Measurements from ENCODE around the gene AK8. TPM values are rescaled to one million over a fixed set of nuclear protein-coding genes. Genes with fewer than 3 reads are reported as not detected.

Gene AK8
- total RNA-seq, 2 donors from 2014 or later, result 0.26 TPM; not detected in 1

GRCh38 chr9:132795511-132796303 is 82.4 kb downstream of the AK8 start:
- ATAC-seq, result no peak

DNA sequence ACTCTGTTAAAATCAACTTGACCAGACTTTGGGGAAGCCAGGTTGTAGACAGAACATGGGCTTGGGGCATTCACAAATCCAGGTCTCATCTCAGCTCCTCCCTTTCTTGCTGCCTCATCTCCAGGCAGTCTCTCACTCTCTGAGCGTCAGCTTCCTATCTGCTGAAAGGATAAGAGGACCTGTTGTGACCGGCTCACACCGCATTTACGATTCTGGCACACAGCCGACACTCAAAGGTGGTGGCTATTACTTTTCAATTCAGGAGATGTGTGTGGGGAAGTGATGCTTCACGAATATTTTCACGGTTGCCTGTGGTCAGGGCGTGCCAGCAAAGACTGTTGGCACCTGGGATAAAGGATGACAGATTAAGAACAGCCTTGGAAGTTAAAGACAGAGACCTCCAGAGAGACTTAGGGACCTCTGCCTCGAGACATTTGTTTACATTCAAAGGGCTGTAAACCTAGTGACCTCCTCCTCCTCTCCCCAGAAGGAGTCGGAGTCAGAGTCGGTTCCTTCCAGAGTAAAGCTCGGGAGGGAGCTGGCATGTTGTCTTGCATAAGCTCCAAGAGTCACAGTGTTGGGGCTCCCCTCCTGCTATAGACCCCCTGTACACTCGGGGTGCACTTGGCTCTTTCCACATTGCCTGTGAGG is 83.2 kb downstream of the AK8 start:
- 26 to 36% methylated on average over 13 of the region's 13 CpGs for WGBS, 2 donors
- intact Hi-C loops (cut with DNase I), result loop anchor here (10.0 kb wide), 1 partner anchor 380 kb away; the partner anchor contains the start of gene CFAP77

More at GRCh38 chr9:132795511-132796303, 82.4 kb downstream of the AK8 start:
- no peaks in the 10 kb centered on the region for H3K36me3 ChIP-seq (replicated peaks in 1 of 2; ENCODE audit: insufficient read depth in 1 of 2, low read depth in 2 of 2)
- intact Hi-C loops (cut with DNase I), result loop anchor here (10.0 kb wide), 1 partner anchor 381 kb away; the partner anchor contains the start of gene CFAP77
- no peak overlapping the region for H3K4me3 ChIP-seq
- DNase-seq, result no peak
- no peaks in the 10 kb centered on the region for H3K27me3 ChIP-seq
- H3K4me1 ChIP-seq, result peaks cover 5% of the 10 kb centered on the region
- 76 to 78% methylated on average over 16 of the region's 16 CpGs for WGBS, 2 donors
- H3K27ac ChIP-seq, result no peak overlapping the region
- TF ChIP-seq POLR2A (IDR thresholded peaks at IDR 0.05), result no peak
- H3K9me3 ChIP-seq, result no peaks in the 10 kb centered on the region

GRCh38 chr9:132793606-132794580 is 84.2 kb downstream of the AK8 start:
- H3K27ac ChIP-seq, result no peak overlapping the region
- 67 to 71% methylated on average over 16 of the region's 16 CpGs for WGBS, 2 donors
- intact Hi-C loops (cut with DNase I), result loop anchor here (10.0 kb wide), 1 partner anchor 379 kb away; the partner anchor contains the start of gene CFAP77
- TF ChIP-seq, protein P1, sequence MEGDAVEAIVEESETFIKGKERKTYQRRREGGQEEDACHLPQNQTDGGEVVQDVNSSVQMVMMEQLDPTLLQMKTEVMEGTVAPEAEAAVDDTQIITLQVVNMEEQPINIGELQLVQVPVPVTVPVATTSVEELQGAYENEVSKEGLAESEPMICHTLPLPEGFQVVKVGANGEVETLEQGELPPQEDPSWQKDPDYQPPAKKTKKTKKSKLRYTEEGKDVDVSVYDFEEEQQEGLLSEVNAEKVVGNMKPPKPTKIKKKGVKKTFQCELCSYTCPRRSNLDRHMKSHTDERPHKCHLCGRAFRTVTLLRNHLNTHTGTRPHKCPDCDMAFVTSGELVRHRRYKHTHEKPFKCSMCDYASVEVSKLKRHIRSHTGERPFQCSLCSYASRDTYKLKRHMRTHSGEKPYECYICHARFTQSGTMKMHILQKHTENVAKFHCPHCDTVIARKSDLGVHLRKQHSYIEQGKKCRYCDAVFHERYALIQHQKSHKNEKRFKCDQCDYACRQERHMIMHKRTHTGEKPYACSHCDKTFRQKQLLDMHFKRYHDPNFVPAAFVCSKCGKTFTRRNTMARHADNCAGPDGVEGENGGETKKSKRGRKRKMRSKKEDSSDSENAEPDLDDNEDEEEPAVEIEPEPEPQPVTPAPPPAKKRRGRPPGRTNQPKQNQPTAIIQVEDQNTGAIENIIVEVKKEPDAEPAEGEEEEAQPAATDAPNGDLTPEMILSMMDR (IDR thresholded peaks at IDR 0.05), result no peak
- no peak for TF ChIP-seq POLR2A (IDR thresholded peaks at IDR 0.05)
- H3K4me1 ChIP-seq, result no peaks in the 10 kb centered on the region
- H3K36me3 ChIP-seq (replicated peaks in 1 of 2; ENCODE audit: insufficient read depth in 1 of 2, low read depth in 2 of 2), result no peaks in the 10 kb centered on the region
- H3K4me3 ChIP-seq, result no peak overlapping the region
- ATAC-seq (no peak), DNase-seq (no peak)
- no peaks in the 10 kb centered on the region for H3K27me3 ChIP-seq
- no peaks in the 10 kb centered on the region for H3K9me3 ChIP-seq

More for the DNA sequence above, 83.2 kb downstream of the AK8 start:
- Histone ChIP-seq H3K9me3 (no peaks in the 10 kb centered on the region), H3K36me3 (replicated peaks in 1 of 2; ENCODE audit: insufficient read depth in 1 of 2, low read depth in 2 of 2) (no peaks in the 10 kb centered on the region), H3K27ac (no peak overlapping the region), H3K4me1 (peaks cover under 1% of the 10 kb centered on the region), H3K27me3 (no peaks in the 10 kb centered on the region), H3K4me3 (no peak overlapping the region)
- DNase-seq, result no peak
- no peak for ATAC-seq
- TF ChIP-seq, protein P1 (IDR thresholded peaks at IDR 0.05), result no peak
- TF ChIP-seq POLR2A (IDR thresholded peaks at IDR 0.05), result no peak

DNA sequence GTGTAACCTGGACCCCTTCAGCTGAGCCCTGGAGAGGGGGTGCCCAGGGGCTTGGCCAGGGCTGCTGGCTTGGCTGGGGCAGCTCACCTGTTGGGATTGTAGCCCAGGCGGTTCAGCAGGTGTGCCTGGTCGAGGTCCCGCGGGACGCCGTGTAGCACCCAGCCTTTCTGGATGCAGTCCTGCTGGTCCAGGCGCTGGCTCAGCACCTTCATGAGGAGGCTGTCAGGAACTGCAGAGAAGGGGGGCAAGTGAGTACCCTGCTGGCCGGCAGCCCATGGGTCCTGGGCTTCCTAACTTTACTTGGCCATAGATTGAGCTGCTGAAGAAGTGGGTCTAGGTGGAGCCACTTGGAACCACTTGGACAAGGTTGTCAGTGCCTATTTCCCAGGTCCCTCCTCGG is 85.5 kb downstream of the AK8 start:
- 88 to 100% methylated on average over 1 to 9 of the region's 9 CpGs for WGBS, 2 donors
- no peak overlapping the region for H3K4me3 ChIP-seq
- TF ChIP-seq, protein P1 (IDR thresholded peaks at IDR 0.05), result no peak
- no peaks in the 10 kb centered on the region for H3K4me1 ChIP-seq
- no peak overlapping the region for H3K27ac ChIP-seq
- intact Hi-C loops (cut with DNase I), result loop anchor here (10.0 kb wide), 1 partner anchor 378 kb away; the partner anchor contains the start of gene CFAP77
- no peak for ATAC-seq
- no peaks in the 10 kb centered on the region for H3K9me3 ChIP-seq
- H3K36me3 ChIP-seq (replicated peaks in 1 of 2; ENCODE audit: insufficient read depth in 1 of 2, low read depth in 2 of 2), result no peaks in the 10 kb centered on the region
- DNase-seq, result no peak
- H3K27me3 ChIP-seq, result no peaks in the 10 kb centered on the region

All from body of pancreas (tissue), 4 donors.